Heart left ventricle (tissue), 16 donors: ENCODE measurements around the gene CIC. TPM values are rescaled to one million over a fixed set of nuclear protein-coding genes. Genes with fewer than 3 reads are reported as not detected.

Source experiments
- ATAC-seq, 4 donors: fragments of 200-7000 bp; cut with Tn5 transposase; one replicate each; pipeline ENCODE4 v1.9.1; 2020 to 2022; ENCODE audit warnings: moderate library complexity in 4 of 4, mild to moderate bottlenecking in 3 of 4, moderate number of reproducible peaks in 1 of 4
- DNase-seq, 5 donors: peaks; one replicate each; pipeline ENCODE4 v3.0.0-alpha.2; 2020
- H3K27ac ChIP-seq, 12 donors: fragments of 200-600 bp; sonication (generic) in 4 of 12; one replicate each; pipeline versions ENCODE4 v1.5.0 to v1.8.0; 2016 to 2022; ENCODE audit warnings: mild to moderate bottlenecking in 2 of 12
- H3K27me3 ChIP-seq, 9 donors: fragments of 200-600 bp; sonication (generic) in 2 of 9; one replicate each; pipeline versions ENCODE4 v1.5.1 to v1.8.0; 2016 to 2022; ENCODE audit warnings: mild to moderate bottlenecking in 3 of 9
- H3K36me3 ChIP-seq, 9 donors: fragments of 200-600 bp; sonication (generic) in 2 of 9; one replicate each; pipeline versions ENCODE4 v1.5.0 to v1.8.0; 2018 to 2022; ENCODE audit warnings: mild to moderate bottlenecking in 2 of 9
- H3K4me1 ChIP-seq, 12 donors: fragments of 200-600 bp; sonication (generic) in 4 of 12; one replicate each; pipeline versions ENCODE4 v1.5.0 to v1.8.0; 2016 to 2022; ENCODE audit warnings: mild to moderate bottlenecking in 3 of 12
- H3K4me3 ChIP-seq, 12 donors: fragments of 200-600 bp; sonication (generic) in 4 of 12; one replicate each; pipeline versions ENCODE4 v1.5.0 to v1.8.0; 2017 to 2022; ENCODE audit warnings: mild to moderate bottlenecking in 9 of 12, moderate library complexity in 4 of 12
- H3K9me3 ChIP-seq, 12 donors: fragments of 200-600 bp; sonication (generic) in 4 of 12; one replicate each; pipeline versions ENCODE4 v1.5.0 to v1.8.0; 2016 to 2022; ENCODE audit warnings: mild to moderate bottlenecking in 1 of 12
- CTCF ChIP-seq, 12 donors: fragments of 200-600 bp; sonication (generic) in 4 of 12; IDR thresholded peaks; one replicate each; pipeline versions ENCODE4 v1.5.0 to v1.8.0; 2018 to 2022; ENCODE audit warnings: antibody characterized with exemption in 12 of 12, mild to moderate bottlenecking in 5 of 12
- POLR2A ChIP-seq, 2 donors: fragments of 450-650 bp; IDR thresholded peaks; one replicate each; pipeline ENCODE4 v1.6.1; 2017; ENCODE audit warnings: antibody characterized with exemption in 2 of 2, mild to moderate bottlenecking in 2 of 2, moderate library complexity in 2 of 2
- WGBS, 4 donors: extraction: QIAGEN DNeasy Blood & Tissue Kit in 2 of 4; methylation state at CpG; one replicate each; pipeline versions ENCODE4 v1.1.5 to v1.1.7; 2013 to 2018; 5-methylcytosine and 5-hydroxymethylcytosine counted together
- intact Hi-C, 10 donors: fragments of 100-400 bp; cut with DNase I; formaldehyde crosslinking; loops; one replicate each; pipeline versions ENCODE4 v1.11.1 to v1.14.2; 2022
- polyA plus RNA-seq, 2 donors: library from polyadenylated mRNA; stranded (reverse); fragments of 200-250 nt; gene quantifications; one replicate each; pipeline ENCODE4 v1.2.3, GENCODE V29; 2013
- total RNA-seq, 9 donors: library from RNA; depleted of rRNA in 2 of 9; stranded (reverse); fragments of >200 nt in 2 of 9; fragmentation: NEBNext Ultra II Directional in 3 of 9; extraction: Animal tissue kit (Norgen Biotek cat#: 25700) in 3 of 9; gene quantifications; one replicate each; pipeline versions ENCODE4 v1.1.0 to v1.2.4, GENCODE V29; 2016 to 2023
- donor health status: ischemic (EF 13 %, LVEDD 7.1; RV severe dilation, severe dysfunction).
- donor health status: healthy with polysubstance abuse.
- donor health status: DM: no; HTN: yes; CAD: no.
- donor health status: DM: no; HTN: no; CAD: no.
- donor health status: ischemic (EF 25% LVEDD 6.9; RV normal size, moderate dysfunction).
- donor health status: ischemic (EF 25% LVEDD 5.7; RV mildly dilated, moderate dysfunction).
- donor health status: healthy.
- donor health status: DM: yes; HTN: yes; CAD: no.
- donor health status: ischemic (EF 35%, LVEDD 5.7; RV mildly dilated, moderate dysfunction).
- donor health status: nonischemic (EF 11% LVEDD 7.7; RV severe dilation, severe dysfunction).
- donor health status: DM: yes; HTN: yes; CAD: no.
- donor health status: PGD.
- donor health status: ischemic (EF 29% LVEDD 5.4; RV normal size, mild dysfunction).
- donor health status: nonischemic (EF 23%, LVEDD 6.1; RV moderate dilation, normal function).

The CIC gene
- total and polyA plus RNA-seq, 11 donors: 25.5 to 54.8 (median 31.0) TPM

GRCh38 chr19:42284591-42285341 is 15.7 kb downstream of the CIC start:
- intact Hi-C loops: loop anchor here in 4 of 10 donors (1.0 to 5.0 kb wide), 4 partner anchors 30 to 42 kb away; partner anchors contain the start of gene GSK3A (in 1 of the 4)
- H3K27ac ChIP-seq: peak overlapping the region in 11 of 12 donors; percentile 59 to 97 (median 77)
- peaks cover 0 to 31% (median 30%) of the 10 kb centered on the region in 9 donors for H3K36me3 ChIP-seq
- WGBS, 4 donors: 2 to 4% (median 3%) methylated on average over 34 to 41 of the region's 41 CpGs
- DNase-seq (peak in 1 of 5 donors; percentile 51), ATAC-seq (no peak)
- peak overlapping the region; percentile 35 to 89 (median 65) for H3K4me3 ChIP-seq
- peaks cover 12 to 62% (median 51%) of the 10 kb centered on the region in 12 donors for H3K4me1 ChIP-seq
- no peaks in the 10 kb centered on the region for H3K9me3 ChIP-seq
- TF ChIP-seq CTCF (IDR thresholded peaks at IDR 0.05) (no peak), POLR2A (IDR thresholded peaks at IDR 0.05) (no peak)
- no peaks in the 10 kb centered on the region for H3K27me3 ChIP-seq

GRCh38 chr19:42285541-42285941 is 16.5 kb downstream of the CIC start:
- H3K36me3 ChIP-seq: peaks cover 0 to 39% (median 38%) of the 10 kb centered on the region in 9 donors
- WGBS, 4 donors: 15 to 20% (median 17%) methylated on average over 5 of the region's 5 CpGs
- TF ChIP-seq POLR2A (IDR thresholded peaks at IDR 0.05) (no peak), CTCF (IDR thresholded peaks at IDR 0.05) (no peak)
- peak overlapping the region in 10 of 12 donors; percentile 4 to 89 (median 65) for H3K4me3 ChIP-seq
- no peaks in the 10 kb centered on the region for H3K27me3 ChIP-seq
- intact Hi-C loops: loop anchor here in 2 of 10 donors (5.0 kb wide), 2 partner anchors 37 to 38 kb away; no protein-coding TSS in a partner anchor
- peak overlapping the region in 11 of 12 donors; percentile 59 to 97 (median 77) for H3K27ac ChIP-seq
- DNase-seq: peak in 1 of 5 donors; percentile 46
- peaks cover 12 to 57% (median 51%) of the 10 kb centered on the region in 12 donors for H3K4me1 ChIP-seq
- no peak for ATAC-seq
- no peaks in the 10 kb centered on the region for H3K9me3 ChIP-seq

- peak overlapping the region in 8 of 12 donors; percentile 60 to 89 (median 66) for H3K4me3 ChIP-seq
- intact Hi-C loops: loop anchor here in 2 of 10 donors (5.0 kb wide), 2 partner anchors 36 to 39 kb away; no protein-coding TSS in a partner anchor
- DNase-seq (no peak), ATAC-seq (no peak)
- peak overlapping the region in 11 of 12 donors; percentile 59 to 97 (median 77) for H3K27ac ChIP-seq
- WGBS, 4 donors: 18 to 26% (median 18%) methylated on average over 4 to 6 of the region's 6 CpGs
- peaks cover 0 to 43% (median 42%) of the 10 kb centered on the region in 9 donors for H3K36me3 ChIP-seq
- no peaks in the 10 kb centered on the region for H3K9me3 ChIP-seq
- TF ChIP-seq POLR2A (IDR thresholded peaks at IDR 0.05) (no peak), CTCF (IDR thresholded peaks at IDR 0.05) (no peak)
- H3K4me1 ChIP-seq: peaks cover 12 to 53% (median 49%) of the 10 kb centered on the region in 12 donors
- H3K27me3 ChIP-seq: no peaks in the 10 kb centered on the region
Measured at GRCh38 chr19:42285988-42286348, 16.9 kb downstream of the CIC start.
